Measurements from ENCODE around the gene TBL1X. TPM values are rescaled to one million over a fixed set of nuclear protein-coding genes. Genes with fewer than 3 reads are reported as not detected.

The TBL1X gene
- total and polyA plus RNA-seq, 10 of the 15 experiments (the other 5 are each of a cell fraction or from before 2014, with no cell fraction given), result 4.4 to 26.3 (median 10.6) TPM

DNA sequence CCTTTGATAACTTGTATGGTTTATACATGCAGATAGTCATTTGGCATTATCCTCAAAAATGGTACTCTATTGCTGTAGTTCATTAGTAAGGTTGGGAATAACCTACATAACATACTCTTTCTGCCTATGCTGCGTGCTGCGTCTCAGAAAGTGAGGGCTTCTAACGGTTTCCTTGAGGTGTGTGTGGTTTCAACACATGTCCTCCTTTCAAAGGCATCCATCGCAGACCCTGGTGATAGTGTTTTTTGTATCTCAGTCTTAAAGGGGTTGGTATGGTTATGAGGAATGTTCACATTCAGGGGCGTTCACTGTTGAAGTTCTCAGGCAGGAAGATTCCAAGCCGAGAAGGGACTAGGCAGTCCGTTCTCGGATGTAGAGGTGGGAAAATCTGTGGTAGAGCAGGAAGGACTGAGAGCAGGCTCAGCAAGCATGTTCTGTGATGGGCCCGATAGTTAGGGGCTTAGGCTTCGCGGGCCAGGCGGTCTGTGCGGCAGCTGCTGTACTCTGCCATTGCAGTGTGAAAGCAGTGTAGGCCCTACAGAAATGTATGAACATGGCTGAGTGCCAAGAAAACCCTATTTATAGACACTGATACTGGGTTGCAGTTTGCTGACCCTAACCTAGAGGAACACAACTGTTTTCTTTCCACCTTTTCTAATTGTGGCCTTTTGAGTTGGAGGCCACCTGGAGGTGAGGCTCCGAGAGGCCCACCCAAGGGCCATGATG lies 177.6 kb downstream of the TBL1X start:
- FAIRE-seq (no peak), DNase-seq (ENCODE audit: low read depth, low spot score) (no peak), ATAC-seq (no peak)
- H2AFZ ChIP-seq (ENCODE audit: control insufficient read depth, low read depth, low read length), result no peak overlapping the region
- SMC1A ChIA-PET (ENCODE audit: uncharacterized antibody, unreplicated experiment), result no interaction called here
- intact Hi-C loops (cut with micrococcal nuclease; ENCODE audit: unreplicated experiment) (loop anchor here (10.0 kb wide), 1 partner anchor 178 kb away; the partner anchor contains the start of gene TBL1X), in situ Hi-C loops (cut with MboI) (no loop called here)
- WGBS (ENCODE audit: insufficient coverage, insufficient replicate concordance, low lambda C conversion rate, missing lambda C conversion rate), result 75% methylated on average over 14 of the region's 14 CpGs
- POLR2A ChIA-PET, result no interaction called here
- no peak overlapping the region for H3K27ac ChIP-seq (ENCODE audit: control insufficient read depth, insufficient read depth)
- no peaks in the 10 kb centered on the region for H3K79me2 ChIP-seq (ENCODE audit: control insufficient read depth, insufficient read depth, low read length)
- CTCF ChIA-PET, result interaction anchor here (1.0 kb wide), 1 partner anchor 31 kb away, joined by 3 read pairs; no protein-coding TSS in a partner anchor
- H3K9ac ChIP-seq (ENCODE audit: control insufficient read depth, insufficient read depth, low read length), result no peak overlapping the region
- no peaks in the 10 kb centered on the region for H3K9me3 ChIP-seq (replicated peaks; ENCODE audit: control insufficient read depth, insufficient read depth, low read length)
- H3K36me3 ChIP-seq (ENCODE audit: control insufficient read depth in 2 of 2, insufficient read depth in 2 of 2, low read length in 1 of 2), result no peaks in the 10 kb centered on the region
- RAD21 ChIA-PET (ENCODE audit: unreplicated experiment), result no interaction called here
- H4K20me1 ChIP-seq (ENCODE audit: control insufficient read depth, insufficient read depth), result no peaks in the 10 kb centered on the region
- H3K4me3 ChIP-seq, result no peak overlapping the region
- H3K4me2 ChIP-seq (ENCODE audit: control insufficient read depth, insufficient read depth), result no peak overlapping the region
- no peaks in the 10 kb centered on the region for H3K4me1 ChIP-seq (ENCODE audit: control insufficient read depth, insufficient read depth, low read length)
- no peaks in the 10 kb centered on the region for H3K27me3 ChIP-seq (replicated peaks in 1 of 2; ENCODE audit: control insufficient read depth in 2 of 2, insufficient read depth in 2 of 2, low read length in 1 of 2)
- BruUV-seq (replicated peaks), result no TSS peak
- TF ChIP-seq CBX3 (IDR thresholded peaks at IDR 0.05; ENCODE audit: borderline replicate concordance, low read depth) (no peak), RELA (IDR thresholded peaks at IDR 0.05; ENCODE audit: borderline replicate concordance, partially characterized antibody) (no peak), SIN3A (IDR thresholded peaks at IDR 0.05; ENCODE audit: low read depth, low read length) (no peak), ZNF622 (IDR thresholded peaks at IDR 0.05) (no peak), SP1 (IDR thresholded peaks at IDR 0.05; ENCODE audit: low read depth, low read length) (no peak), PML (IDR thresholded peaks at IDR 0.05; ENCODE audit: low read length) (no peak), JUNB (IDR thresholded peaks at IDR 0.05) (no peak), TBL1XR1 (IDR thresholded peaks at IDR 0.05; ENCODE audit: low read depth, low read length) (no peak), MEF2A (IDR thresholded peaks at IDR 0.05; ENCODE audit: insufficient read depth, low read depth, low read length) (no peak), E2F8 (IDR thresholded peaks at IDR 0.05; ENCODE audit: low read depth, partially characterized antibody) (no peak), BHLHE40 (IDR thresholded peaks at IDR 0.05; ENCODE audit: borderline replicate concordance in 1 of 2, low read depth in 2 of 2, low read length in 1 of 2) (no peak), ESRRA (IDR thresholded peaks at IDR 0.05; ENCODE audit: low read length) (no peak), NFIC (IDR thresholded peaks at IDR 0.05; ENCODE audit: low read depth, low read length) (no peak), IKZF1 (conservative IDR thresholded peaks at IDR 0.05) (no peak), TCF3 (IDR thresholded peaks at IDR 0.05; ENCODE audit: borderline replicate concordance, insufficient read depth, low read depth, low read length) (no peak), NBN (IDR thresholded peaks at IDR 0.05) (no peak)
- TF ChIP-seq, protein P1, sequence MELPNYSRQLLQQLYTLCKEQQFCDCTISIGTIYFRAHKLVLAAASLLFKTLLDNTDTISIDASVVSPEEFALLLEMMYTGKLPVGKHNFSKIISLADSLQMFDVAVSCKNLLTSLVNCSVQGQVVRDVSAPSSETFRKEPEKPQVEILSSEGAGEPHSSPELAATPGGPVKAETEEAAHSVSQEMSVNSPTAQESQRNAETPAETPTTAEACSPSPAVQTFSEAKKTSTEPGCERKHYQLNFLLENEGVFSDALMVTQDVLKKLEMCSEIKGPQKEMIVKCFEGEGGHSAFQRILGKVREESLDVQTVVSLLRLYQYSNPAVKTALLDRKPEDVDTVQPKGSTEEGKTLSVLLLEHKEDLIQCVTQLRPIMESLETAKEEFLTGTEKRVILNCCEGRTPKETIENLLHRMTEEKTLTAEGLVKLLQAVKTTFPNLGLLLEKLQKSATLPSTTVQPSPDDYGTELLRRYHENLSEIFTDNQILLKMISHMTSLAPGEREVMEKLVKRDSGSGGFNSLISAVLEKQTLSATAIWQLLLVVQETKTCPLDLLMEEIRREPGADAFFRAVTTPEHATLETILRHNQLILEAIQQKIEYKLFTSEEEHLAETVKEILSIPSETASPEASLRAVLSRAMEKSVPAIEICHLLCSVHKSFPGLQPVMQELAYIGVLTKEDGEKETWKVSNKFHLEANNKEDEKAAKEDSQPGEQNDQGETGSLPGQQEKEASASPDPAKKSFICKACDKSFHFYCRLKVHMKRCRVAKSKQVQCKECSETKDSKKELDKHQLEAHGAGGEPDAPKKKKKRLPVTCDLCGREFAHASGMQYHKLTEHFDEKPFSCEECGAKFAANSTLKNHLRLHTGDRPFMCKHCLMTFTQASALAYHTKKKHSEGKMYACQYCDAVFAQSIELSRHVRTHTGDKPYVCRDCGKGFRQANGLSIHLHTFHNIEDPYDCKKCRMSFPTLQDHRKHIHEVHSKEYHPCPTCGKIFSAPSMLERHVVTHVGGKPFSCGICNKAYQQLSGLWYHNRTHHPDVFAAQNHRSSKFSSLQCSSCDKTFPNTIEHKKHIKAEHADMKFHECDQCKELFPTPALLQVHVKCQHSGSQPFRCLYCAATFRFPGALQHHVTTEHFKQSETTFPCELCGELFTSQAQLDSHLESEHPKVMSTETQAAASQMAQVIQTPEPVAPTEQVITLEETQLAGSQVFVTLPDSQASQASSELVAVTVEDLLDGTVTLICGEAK (IDR thresholded peaks at IDR 0.05; ENCODE audit: borderline replicate concordance), result no peak
- TF ChIP-seq, protein P2, sequence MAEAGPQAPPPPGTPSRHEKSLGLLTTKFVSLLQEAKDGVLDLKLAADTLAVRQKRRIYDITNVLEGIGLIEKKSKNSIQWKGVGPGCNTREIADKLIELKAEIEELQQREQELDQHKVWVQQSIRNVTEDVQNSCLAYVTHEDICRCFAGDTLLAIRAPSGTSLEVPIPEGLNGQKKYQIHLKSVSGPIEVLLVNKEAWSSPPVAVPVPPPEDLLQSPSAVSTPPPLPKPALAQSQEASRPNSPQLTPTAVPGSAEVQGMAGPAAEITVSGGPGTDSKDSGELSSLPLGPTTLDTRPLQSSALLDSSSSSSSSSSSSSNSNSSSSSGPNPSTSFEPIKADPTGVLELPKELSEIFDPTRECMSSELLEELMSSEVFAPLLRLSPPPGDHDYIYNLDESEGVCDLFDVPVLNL (IDR thresholded peaks at IDR 0.05; ENCODE audit: low read depth, low read length), result no peak

Measured in GM12878 (cell line).